HepG2 (cell line): ENCODE results near the gene C1orf35. TPM values are rescaled to one million over a fixed set of nuclear protein-coding genes. Genes with fewer than 3 reads are reported as not detected.

Experiments used
- ATAC-seq: fragments of 200-7000 bp; cut with Tn5 transposase; 3 replicates; pipeline ENCODE4 v1.9.1; 2020; ENCODE audit warnings: mild to moderate bottlenecking, moderate library complexity
- BruUV-seq: library from RNA; stranded (reverse); fragments of 400-500 nt; replicated peaks from 2 replicates; lab custom pipeline; 2021; lab: Mats Ljungman, UMichigan
- CTCF ChIA-PET: fragments of 300-600 bp; formaldehyde crosslinking; extraction: SDS; loops from one replicate; lab custom pipeline; 2021; ENCODE audit warnings: low total read pairs, inconsistent platforms, low intra/inter-chr PET ratio; lab: Yijun Ruan, JAX
- POLR2A ChIA-PET: fragments of 350-600 bp; sonication (Branson Sonifier 250); formaldehyde crosslinking; loops from one replicate; lab custom pipeline; 2020; ENCODE audit warnings: antibody characterized with exemption, inconsistent platforms; lab: Yijun Ruan, JAX
- DNase-seq: peaks from one replicate; pipeline ENCODE4 v3.0.0-alpha.2; 2015; ENCODE audit warnings: low spot score
- FAIRE-seq: peaks from 3 replicates; lab custom pipeline; 2011; peaks lifted over from hg19 to GRCh38; lab: Jason Lieb, UNC
- H2AFZ ChIP-seq: one replicate; pipeline ENCODE4 v1.6.1; 2011; ENCODE audit warnings: low read length, inconsistent platforms
- H3K27ac ChIP-seq: fragments of 300-600 bp; 3 replicates; pipeline ENCODE4 v1.8.0; 2011; ENCODE audit warnings: mixed run types, mild to moderate bottlenecking, mixed read lengths, low read length, inconsistent platforms; ENCODE audit not compliant: insufficient read depth; ENCODE audit errors: extremely low read length
- H3K27me3 ChIP-seq, 2 experiments: fragments of 200-600 bp in 1 of 2; 2 replicates in 1 of 2; 3 replicates in 1 of 2; pipeline versions ENCODE4 v1.6.0 to v1.8.0; 2011; ENCODE audit warnings: low read length in 2 of 2, mild to moderate bottlenecking in 2 of 2, moderate library complexity in 2 of 2, inconsistent platforms in 1 of 2; ENCODE audit not compliant: insufficient read depth in 2 of 2, control insufficient read depth in 1 of 2
- H3K36me3 ChIP-seq, 2 experiments: fragments of 200-600 bp in 1 of 2; replicated peaks in 1 of 2; 2 replicates in 1 of 2; 3 replicates in 1 of 2; pipeline versions ENCODE4 v1.5.1 to v1.8.0; 2011; ENCODE audit warnings: low read length in 2 of 2, inconsistent platforms in 1 of 2; ENCODE audit not compliant: insufficient read depth in 2 of 2, control insufficient read depth in 1 of 2
- H3K4me1 ChIP-seq: 2 replicates; pipeline ENCODE4 v1.5.1; 2012; ENCODE audit warnings: low read length, inconsistent platforms; ENCODE audit not compliant: insufficient read depth
- H3K4me2 ChIP-seq: 2 replicates; pipeline ENCODE4 v1.6.0; 2011; ENCODE audit warnings: low read depth, low read length, inconsistent platforms
- H3K4me3 ChIP-seq, 3 experiments: fragments of 200-600 bp in 1 of 3; sonication (generic), shearing (Covaris generic) in 1 of 3; replicated peaks in 1 of 3; 2 replicates each; pipeline ENCODE4 v1.5.1; 2011 to 2016; ENCODE audit warnings: low read length in 3 of 3, inconsistent platforms in 2 of 3, low read depth in 2 of 3, mild to moderate bottlenecking in 2 of 3, control low read depth in 1 of 3, mixed read lengths in 1 of 3; ENCODE audit not compliant: insufficient read depth in 1 of 3
- H3K79me2 ChIP-seq: one replicate; pipeline ENCODE4 v1.6.1; 2011; ENCODE audit warnings: low read length, inconsistent platforms; ENCODE audit not compliant: insufficient read depth
- H3K9ac ChIP-seq: 2 replicates; pipeline ENCODE4 v1.6.0; 2011; ENCODE audit warnings: mild to moderate bottlenecking, low read depth, low read length, inconsistent platforms; ENCODE audit not compliant: insufficient read depth
- H3K9me3 ChIP-seq: 2 replicates; pipeline ENCODE4 v1.5.1; 2012; ENCODE audit warnings: mild to moderate bottlenecking, low read length
- H4K20me1 ChIP-seq: 2 replicates; pipeline ENCODE4 v1.6.0; 2011; ENCODE audit warnings: inconsistent platforms, mild to moderate bottlenecking, low read length, moderate library complexity; ENCODE audit not compliant: insufficient read depth
- CBX1 ChIP-seq: IDR thresholded peaks from one replicate; pipeline ENCODE4 v1.6.1; 2016; ENCODE audit warnings: antibody characterized with exemption, low read depth
- CREBL2 ChIP-seq: sonication (generic); formaldehyde crosslinking; IDR thresholded peaks from 2 replicates; pipeline ENCODE4 v1.8.1; 2023; ENCODE audit warnings: missing genetic modification reagents, mild to moderate bottlenecking, borderline replicate concordance
- FOXA1 ChIP-seq, 2 experiments: fragments of 450-650 bp in 1 of 2; sonication (generic) in 1 of 2; formaldehyde crosslinking in 1 of 2; IDR thresholded peaks; 2 replicates each; pipeline versions ENCODE4 v1.4.0 to v1.6.1; 2016 to 2020; ENCODE audit warnings: missing genetic modification reagents in 1 of 2
- HMGXB3 ChIP-seq: sonication (generic); formaldehyde crosslinking; IDR thresholded peaks from 2 replicates; pipeline ENCODE4 v1.4.0; 2020; ENCODE audit warnings: missing genetic modification reagents, borderline replicate concordance
- HOXA3 ChIP-seq: sonication (generic); formaldehyde crosslinking; IDR thresholded peaks from 2 replicates; pipeline ENCODE4 v1.5.0; 2020; ENCODE audit warnings: missing genetic modification reagents
- MYNN ChIP-seq: sonication (generic); formaldehyde crosslinking; IDR thresholded peaks from 2 replicates; pipeline ENCODE4 v1.4.0; 2020; ENCODE audit warnings: mild to moderate bottlenecking, low read depth, missing genetic modification reagents
- RBFOX2 ChIP-seq: fragments of 200-400 bp; formaldehyde crosslinking; IDR thresholded peaks from 2 replicates; pipeline ENCODE4 v1.6.1; 2017; ENCODE audit warnings: low read depth, mild to moderate bottlenecking, low read length
- SAFB2 ChIP-seq: sonication (generic); formaldehyde crosslinking; IDR thresholded peaks from 2 replicates; pipeline ENCODE4 v1.5.1; 2020; ENCODE audit warnings: missing genetic modification reagents, low read depth, mild to moderate bottlenecking, borderline replicate concordance
- SIX1 ChIP-seq: sonication (generic); formaldehyde crosslinking; IDR thresholded peaks from 2 replicates; pipeline ENCODE4 v1.4.0; 2020; ENCODE audit warnings: missing genetic modification reagents, borderline replicate concordance
- SP2 ChIP-seq: sonication (generic); formaldehyde crosslinking; IDR thresholded peaks from 2 replicates; pipeline ENCODE4 v1.5.1; 2020; ENCODE audit warnings: mild to moderate bottlenecking, missing genetic modification reagents
- SP4 ChIP-seq: sonication (generic); formaldehyde crosslinking; IDR thresholded peaks from 2 replicates; pipeline ENCODE4 v1.8.1; 2023; ENCODE audit warnings: mild to moderate bottlenecking, missing genetic modification reagents
- ZBTB8A ChIP-seq: sonication (generic); formaldehyde crosslinking; IDR thresholded peaks from 2 replicates; pipeline ENCODE4 v1.4.0; 2020; ENCODE audit warnings: mild to moderate bottlenecking, low read depth, missing genetic modification reagents, borderline replicate concordance
- ZKSCAN8 ChIP-seq: IDR thresholded peaks from 2 replicates; pipeline ENCODE4 v1.6.1; 2016; ENCODE audit warnings: borderline replicate concordance, missing genetic modification reagents, missing compliant biosample characterization
- ZNF354B ChIP-seq: sonication (generic); formaldehyde crosslinking; IDR thresholded peaks from 2 replicates; pipeline ENCODE4 v1.8.0; 2022; ENCODE audit warnings: mild to moderate bottlenecking, missing genetic modification reagents
- ZNF598 ChIP-seq: sonication (generic); formaldehyde crosslinking; IDR thresholded peaks from 2 replicates; pipeline ENCODE4 v1.5.1; 2020; ENCODE audit warnings: mild to moderate bottlenecking, missing genetic modification reagents, borderline replicate concordance
- ZSCAN22 ChIP-seq: sonication (generic); formaldehyde crosslinking; IDR thresholded peaks from 2 replicates; pipeline ENCODE4 v1.4.0; 2020; ENCODE audit warnings: mild to moderate bottlenecking, missing genetic modification reagents
- ZSCAN5A ChIP-seq: sonication (generic); formaldehyde crosslinking; IDR thresholded peaks from 2 replicates; pipeline ENCODE4 v1.8.0; 2022; ENCODE audit warnings: mild to moderate bottlenecking, missing genetic modification reagents, borderline replicate concordance
- WGBS: methylation state at CpG from one replicate; pipeline ENCODE4 v1.1.6; 2017; ENCODE audit warnings: low lambda C conversion rate; 5-methylcytosine and 5-hydroxymethylcytosine counted together
- in situ Hi-C: cut with HindIII; loops from 2 replicates; pipeline ENCODE4 v1.10.0; 2017; ENCODE audit warnings: low pct_unique_long_range_greater_than_20kb; ENCODE audit not compliant: extremely low pct_ligation_motif_present
- intact Hi-C: fragments of 100-400 bp; cut with micrococcal nuclease; formaldehyde crosslinking; loops from one replicate; pipeline ENCODE4 v1.10.0; 2022; ENCODE audit not compliant: unreplicated experiment
- polyA plus RNA-seq, 8 experiments: library from polyadenylated mRNA; depleted of rRNA in 3 of 8; stranded (reverse) in 7 of 8; unstranded in 1 of 8; fragments of >200 nt; fragmentation: Illumina TruSeq in 4 of 8; extraction: Trizol in 4 of 8; gene quantifications; 2 replicates each; pipeline versions ENCODE4 v1.2.1 to v1.2.3, GENCODE V29; 2011 to 2016; ENCODE audit warnings: low read depth in 4 of 8, missing spikeins in 1 of 8, mixed read lengths in 1 of 8; ENCODE audit not compliant: insufficient read depth in 1 of 8
- total RNA-seq, 5 experiments: library from RNA; depleted of rRNA; stranded (reverse); fragments of >200 nt; fragmentation: Illumina TruSeq; extraction: Trizol; gene quantifications; 2 replicates each; pipeline ENCODE4 v1.2.3, GENCODE V29; 2016; ENCODE audit warnings: low read depth in 1 of 5
- TF ChIP-seq, protein P1 (sequence below): sonication (generic); formaldehyde crosslinking; IDR thresholded peaks from 2 replicates; pipeline ENCODE4 v1.8.0; 2022; ENCODE audit warnings: missing genetic modification reagents, low read depth, mild to moderate bottlenecking, borderline replicate concordance

Gene C1orf35
- total and polyA plus RNA-seq, 2 of the 13 experiments (the other 11 are each of a cell fraction or from before 2014, with no cell fraction given): 8.1 to 19.3 TPM

- TF ChIP-seq HMGXB3 (CRISPR knock-in tag) (no peak), MYNN (no peak), ZNF354B (CRISPR knock-in tag) (no peak), SIX1 (CRISPR knock-in tag) (no peak), ZSCAN5A (CRISPR knock-in tag) (no peak)
- TF ChIP-seq, all 625 proteins: peak for 0
These were observed 7.2 kb downstream of the C1orf35 start (continued) for GRCh38 chr1:228095938-228096337.

DNA sequence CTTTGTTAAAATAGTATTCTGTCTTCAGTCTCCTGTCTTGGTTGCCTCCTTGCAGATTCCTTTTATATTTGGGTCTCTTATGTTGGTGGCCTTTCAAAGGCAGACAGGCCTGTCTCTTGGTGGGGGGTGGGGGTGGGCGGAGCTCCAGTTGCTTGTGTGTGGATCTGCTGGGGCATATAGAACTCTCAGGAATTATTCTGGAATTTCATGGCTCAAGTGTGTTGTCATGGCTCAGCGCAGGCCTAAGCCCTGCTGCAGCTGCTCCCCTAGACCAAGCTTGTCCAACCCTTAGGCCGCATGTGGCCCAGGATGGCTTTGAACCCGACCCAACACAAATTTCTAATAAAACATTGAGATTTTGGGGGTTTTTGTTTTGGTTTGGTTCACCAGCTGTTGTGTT lies 8.0 kb downstream of the C1orf35 start:
- CTCF ChIA-PET: no interaction called here
- POLR2A ChIA-PET: interaction anchor here (0.6 kb wide), 1 partner anchor 11 kb away, joined by 3 read pairs; no protein-coding TSS in a partner anchor
- peaks cover 23 to 74% of the 10 kb centered on the region in 2 experiments; a peak in 4 of 5 replicates for H3K36me3 ChIP-seq
- no peak for TF ChIP-seq RBFOX2
- no peak for TF ChIP-seq HOXA3 (CRISPR knock-in tag)
- TF ChIP-seq CBX1: no peak
- TF ChIP-seq SP4 (CRISPR knock-in tag): no peak
- TF ChIP-seq ZBTB8A (CRISPR knock-in tag): no peak
- no peak for TF ChIP-seq CREBL2 (CRISPR knock-in tag)
- TF ChIP-seq, protein P1, sequence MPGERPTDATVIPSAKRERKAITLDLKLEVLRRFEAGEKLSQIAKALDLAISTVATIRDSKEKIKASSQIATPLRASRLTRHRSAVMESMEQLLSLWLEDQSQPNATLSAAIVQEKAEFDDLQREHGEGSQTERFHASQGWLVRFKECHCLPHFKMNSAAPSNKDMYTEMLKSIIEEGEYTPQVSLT (CRISPR knock-in tag): no peak
- TF ChIP-seq FOXA1 (IDR thresholded peaks at IDR 0.05): no peak
- no peak for TF ChIP-seq FOXA1 (CRISPR knock-in tag; IDR thresholded peaks at IDR 0.05)
- TF ChIP-seq ZSCAN22 (CRISPR knock-in tag): no peak
- no peak for TF ChIP-seq SP2 (CRISPR knock-in tag)
- no peak for TF ChIP-seq ZNF598 (CRISPR knock-in tag)
- TF ChIP-seq SAFB2 (CRISPR knock-in tag): no peak
- TF ChIP-seq ZKSCAN8: no peak

More for the DNA sequence above, 8.0 kb downstream of the C1orf35 start:
- Histone ChIP-seq H3K4me2 (no peak overlapping the region), H3K27me3 (no peaks in the 10 kb centered on the region), H3K79me2 (peaks cover 80% of the 10 kb centered on the region), H4K20me1 (peaks cover 97% of the 10 kb centered on the region), H3K27ac (no peak overlapping the region), H3K4me3 (no peak overlapping the region), H3K4me1 (peaks cover 17% of the 10 kb centered on the region), H3K9ac (no peak overlapping the region), H3K9me3 (peaks cover 26% of the 10 kb centered on the region), H2AFZ (no peak overlapping the region)
- in situ Hi-C loops (no loop called here), intact Hi-C loops (no loop called here)
- WGBS: 98% methylated on average over 4 of the region's 4 CpGs
- ATAC-seq (no peak), FAIRE-seq (no peak), DNase-seq (no peak)
- no TSS peak for BruUV-seq
